ENCODE data around the gene TSPAN7. TPM values are rescaled to one million over a fixed set of nuclear protein-coding genes. Genes with fewer than 3 reads are reported as not detected.

Gene TSPAN7
- total and polyA plus RNA-seq, 2 donors (not counting 1 experiment from before 2014, with no cell fraction given) = 0.03 TPM; not detected in 1

DNA sequence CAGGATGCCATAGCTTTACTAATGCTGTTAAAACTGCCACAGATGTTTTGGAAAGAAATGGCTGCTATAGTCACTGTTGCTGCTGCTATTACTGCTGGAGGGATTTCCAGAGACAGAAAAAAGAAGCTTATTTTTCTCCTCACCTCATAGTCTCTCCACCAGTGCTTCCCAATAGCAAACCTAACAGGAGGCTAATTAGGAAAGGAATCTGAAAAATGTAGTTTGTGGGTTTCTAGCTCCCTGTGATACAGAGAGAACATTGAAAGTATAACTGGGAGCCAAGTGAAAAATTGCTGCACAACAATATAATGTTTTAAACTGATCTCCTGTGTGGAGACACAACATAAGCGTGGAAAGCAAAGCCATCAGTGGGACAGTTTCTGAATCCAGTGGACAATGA, 8.6 kb upstream of the TSPAN7 start:
- no peak overlapping the region for H3K9ac ChIP-seq (ENCODE audit: insufficient read depth, low read length)
- H4K20me1 ChIP-seq (ENCODE audit: control insufficient read depth, extremely low read depth, insufficient read depth, low read length) = no peaks in the 10 kb centered on the region
- TF ChIP-seq, protein P1, sequence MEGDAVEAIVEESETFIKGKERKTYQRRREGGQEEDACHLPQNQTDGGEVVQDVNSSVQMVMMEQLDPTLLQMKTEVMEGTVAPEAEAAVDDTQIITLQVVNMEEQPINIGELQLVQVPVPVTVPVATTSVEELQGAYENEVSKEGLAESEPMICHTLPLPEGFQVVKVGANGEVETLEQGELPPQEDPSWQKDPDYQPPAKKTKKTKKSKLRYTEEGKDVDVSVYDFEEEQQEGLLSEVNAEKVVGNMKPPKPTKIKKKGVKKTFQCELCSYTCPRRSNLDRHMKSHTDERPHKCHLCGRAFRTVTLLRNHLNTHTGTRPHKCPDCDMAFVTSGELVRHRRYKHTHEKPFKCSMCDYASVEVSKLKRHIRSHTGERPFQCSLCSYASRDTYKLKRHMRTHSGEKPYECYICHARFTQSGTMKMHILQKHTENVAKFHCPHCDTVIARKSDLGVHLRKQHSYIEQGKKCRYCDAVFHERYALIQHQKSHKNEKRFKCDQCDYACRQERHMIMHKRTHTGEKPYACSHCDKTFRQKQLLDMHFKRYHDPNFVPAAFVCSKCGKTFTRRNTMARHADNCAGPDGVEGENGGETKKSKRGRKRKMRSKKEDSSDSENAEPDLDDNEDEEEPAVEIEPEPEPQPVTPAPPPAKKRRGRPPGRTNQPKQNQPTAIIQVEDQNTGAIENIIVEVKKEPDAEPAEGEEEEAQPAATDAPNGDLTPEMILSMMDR (conservative IDR thresholded peaks at IDR 0.05 in 1 of 2, IDR thresholded peaks at IDR 0.05 in 1 of 2; ENCODE audit: low read depth in 1 of 2, low read length in 2 of 2) = no peak
- no peak for TF ChIP-seq EZH2 (IDR thresholded peaks at IDR 0.05; ENCODE audit: low read length, missing control alignments)
- no peak overlapping the region for H3K4me3 ChIP-seq (replicated peaks in 1 of 4; ENCODE audit: control extremely low read depth in 1 of 4, insufficient read depth in 1 of 4, low read depth in 3 of 4, low read length in 4 of 4)
- no peaks in the 10 kb centered on the region for H3K4me1 ChIP-seq (ENCODE audit: control insufficient read depth, extremely low read depth, insufficient read depth, low read length)
- no peaks in the 10 kb centered on the region for H3K9me3 ChIP-seq (ENCODE audit: control insufficient read depth, insufficient read depth, low read depth, low read length)
- H3K4me2 ChIP-seq (ENCODE audit: extremely low read depth, insufficient read depth, low read length) = no peak overlapping the region
- H3K36me3 ChIP-seq (ENCODE audit: control insufficient read depth, insufficient read depth, low read length) = no peaks in the 10 kb centered on the region
- H3K79me2 ChIP-seq (ENCODE audit: control insufficient read depth, insufficient read depth, low read length) = no peaks in the 10 kb centered on the region
- DNase-seq (ENCODE audit: low read depth in 2 of 2) = peak in 1 of 2 donors; percentile 1
- H3K27me3 ChIP-seq (ENCODE audit: control insufficient read depth, insufficient read depth, low read length) = no peaks in the 10 kb centered on the region
- no peak overlapping the region for H3K27ac ChIP-seq (ENCODE audit: insufficient read depth, low read length)
- H2AFZ ChIP-seq (ENCODE audit: low read length) = no peak overlapping the region

DNA sequence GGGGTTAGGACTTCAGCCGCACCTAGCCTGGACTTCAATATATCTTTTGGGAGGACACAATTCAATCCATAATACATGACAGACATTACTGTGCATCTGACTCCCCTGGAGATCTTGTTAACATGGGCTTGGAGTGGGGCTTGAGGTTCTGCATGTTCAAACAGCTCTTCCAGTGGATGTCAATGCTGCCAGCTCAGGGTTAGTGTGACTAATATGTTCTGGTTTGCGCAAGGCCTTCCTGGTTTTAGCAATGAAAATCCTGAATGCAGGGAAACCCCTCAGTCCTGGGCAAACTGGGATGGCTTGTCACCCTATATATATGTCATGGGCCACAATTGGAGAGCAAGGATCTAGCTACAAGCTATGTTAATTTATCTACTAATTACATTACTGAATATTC, 2.7 kb upstream of the TSPAN7 start:
- no peaks in the 10 kb centered on the region for H3K4me1 ChIP-seq (ENCODE audit: control insufficient read depth, extremely low read depth, insufficient read depth, low read length)
- no peak overlapping the region for H2AFZ ChIP-seq (ENCODE audit: low read length)
- H3K4me3 ChIP-seq (replicated peaks in 1 of 4; ENCODE audit: control extremely low read depth in 1 of 4, insufficient read depth in 1 of 4, low read depth in 3 of 4, low read length in 4 of 4) = no peak overlapping the region
- no peak overlapping the region for H3K4me2 ChIP-seq (ENCODE audit: extremely low read depth, insufficient read depth, low read length)
- no peak for DNase-seq (ENCODE audit: low read depth in 2 of 2)
- no peaks in the 10 kb centered on the region for H3K9me3 ChIP-seq (ENCODE audit: control insufficient read depth, insufficient read depth, low read depth, low read length)
- H3K27me3 ChIP-seq (ENCODE audit: control insufficient read depth, insufficient read depth, low read length) = peaks cover 11% of the 10 kb centered on the region
- no peak overlapping the region for H3K27ac ChIP-seq (ENCODE audit: insufficient read depth, low read length)
- no peaks in the 10 kb centered on the region for H3K36me3 ChIP-seq (ENCODE audit: control insufficient read depth, insufficient read depth, low read length)
- TF ChIP-seq, protein P1 (conservative IDR thresholded peaks at IDR 0.05 in 1 of 2, IDR thresholded peaks at IDR 0.05 in 1 of 2; ENCODE audit: low read depth in 1 of 2, low read length in 2 of 2) = no peak
- no peak for TF ChIP-seq EZH2 (IDR thresholded peaks at IDR 0.05; ENCODE audit: low read length, missing control alignments)
- H3K9ac ChIP-seq (ENCODE audit: insufficient read depth, low read length) = no peak overlapping the region
- H3K79me2 ChIP-seq (ENCODE audit: control insufficient read depth, insufficient read depth, low read length) = no peaks in the 10 kb centered on the region
- H4K20me1 ChIP-seq (ENCODE audit: control insufficient read depth, extremely low read depth, insufficient read depth, low read length) = no peaks in the 10 kb centered on the region

DNA sequence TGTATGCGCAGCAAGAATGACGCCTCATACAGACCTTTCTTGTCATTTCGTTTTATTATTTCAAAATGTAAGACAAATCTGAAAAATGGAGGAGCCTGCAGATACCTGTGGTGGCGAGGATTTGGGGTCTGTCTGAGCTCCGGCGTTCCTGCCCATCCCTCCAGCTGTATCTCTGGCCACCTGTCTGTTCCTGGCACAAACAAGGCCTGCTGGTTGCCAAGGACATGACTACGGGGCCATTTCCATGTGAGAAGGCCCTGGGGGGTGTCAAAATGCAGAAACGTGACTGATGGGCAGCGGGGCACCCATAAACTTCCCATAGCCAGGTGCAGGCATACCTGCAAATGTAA, 591 bp upstream of the TSPAN7 start:
- no peaks in the 10 kb centered on the region for H4K20me1 ChIP-seq (ENCODE audit: control insufficient read depth, extremely low read depth, insufficient read depth, low read length)
- H3K4me2 ChIP-seq (ENCODE audit: extremely low read depth, insufficient read depth, low read length) = peak overlapping the region; percentile 80
- no peak overlapping the region for H3K27ac ChIP-seq (ENCODE audit: insufficient read depth, low read length)
- H3K27me3 ChIP-seq (ENCODE audit: control insufficient read depth, insufficient read depth, low read length) = peaks cover 11% of the 10 kb centered on the region
- H3K4me1 ChIP-seq (ENCODE audit: control insufficient read depth, extremely low read depth, insufficient read depth, low read length) = no peaks in the 10 kb centered on the region
- no peaks in the 10 kb centered on the region for H3K36me3 ChIP-seq (ENCODE audit: control insufficient read depth, insufficient read depth, low read length)
- no peak overlapping the region for H3K9ac ChIP-seq (ENCODE audit: insufficient read depth, low read length)
- DNase-seq (ENCODE audit: low read depth in 2 of 2) = no peak
- H3K9me3 ChIP-seq (ENCODE audit: control insufficient read depth, insufficient read depth, low read depth, low read length) = no peaks in the 10 kb centered on the region
- peak overlapping the region; percentile 30 for H2AFZ ChIP-seq (ENCODE audit: low read length)
- no peaks in the 10 kb centered on the region for H3K79me2 ChIP-seq (ENCODE audit: control insufficient read depth, insufficient read depth, low read length)
- H3K4me3 ChIP-seq (replicated peaks in 1 of 4; ENCODE audit: control extremely low read depth in 1 of 4, insufficient read depth in 1 of 4, low read depth in 3 of 4, low read length in 4 of 4) = peak overlapping the region in 3 of 4 experiments; percentile 7 to 59 (median 50)
- no peak for TF ChIP-seq EZH2 (IDR thresholded peaks at IDR 0.05; ENCODE audit: low read length, missing control alignments)
- TF ChIP-seq, protein P1 (conservative IDR thresholded peaks at IDR 0.05 in 1 of 2, IDR thresholded peaks at IDR 0.05 in 1 of 2; ENCODE audit: low read depth in 1 of 2, low read length in 2 of 2) = no peak
